ENCODE data around the gene PRRT4.
A peak's percentile ranks its signal among the peaks of the same experiment; 100 is the strongest.

Gene PRRT4

DNA sequence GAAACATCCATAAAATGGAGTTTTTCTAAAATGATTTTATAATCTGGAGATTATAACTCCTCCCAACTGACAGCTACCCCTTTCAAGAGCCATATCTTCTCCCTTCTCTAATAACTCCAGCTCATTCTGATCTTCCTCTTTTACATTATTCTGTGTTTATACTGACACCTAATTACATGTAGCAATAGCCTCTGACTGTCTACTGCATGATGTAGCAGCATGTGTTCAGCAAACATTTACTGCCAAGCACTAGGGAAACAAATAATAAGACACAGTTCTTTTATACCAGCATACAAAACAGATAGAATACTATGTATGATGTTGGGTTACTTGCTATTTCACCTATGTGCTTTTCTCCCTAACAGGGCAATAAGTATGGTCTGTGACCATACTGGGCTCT, 38.5 kb downstream of the PRRT4 start:
- H3K36me3 ChIP-seq: peaks cover 36% of the 10 kb centered on the region
- H3K4me3 ChIP-seq (ENCODE audit: low read depth in 1 of 2, low read length in 1 of 2): no peak overlapping the region
- H3K4me1 ChIP-seq (ENCODE audit: control insufficient read depth in 1 of 2, insufficient read depth in 1 of 2, low read depth in 1 of 2, low read length in 1 of 2): peaks cover 0 to 9% of the 10 kb centered on the region in 2 experiments
- H3K27ac ChIP-seq: no peak overlapping the region
- no peak for TF ChIP-seq CTCF (IDR thresholded peaks at IDR 0.05)
- H3K9me3 ChIP-seq: no peaks in the 10 kb centered on the region
- no peaks in the 10 kb centered on the region for H3K27me3 ChIP-seq

DNA sequence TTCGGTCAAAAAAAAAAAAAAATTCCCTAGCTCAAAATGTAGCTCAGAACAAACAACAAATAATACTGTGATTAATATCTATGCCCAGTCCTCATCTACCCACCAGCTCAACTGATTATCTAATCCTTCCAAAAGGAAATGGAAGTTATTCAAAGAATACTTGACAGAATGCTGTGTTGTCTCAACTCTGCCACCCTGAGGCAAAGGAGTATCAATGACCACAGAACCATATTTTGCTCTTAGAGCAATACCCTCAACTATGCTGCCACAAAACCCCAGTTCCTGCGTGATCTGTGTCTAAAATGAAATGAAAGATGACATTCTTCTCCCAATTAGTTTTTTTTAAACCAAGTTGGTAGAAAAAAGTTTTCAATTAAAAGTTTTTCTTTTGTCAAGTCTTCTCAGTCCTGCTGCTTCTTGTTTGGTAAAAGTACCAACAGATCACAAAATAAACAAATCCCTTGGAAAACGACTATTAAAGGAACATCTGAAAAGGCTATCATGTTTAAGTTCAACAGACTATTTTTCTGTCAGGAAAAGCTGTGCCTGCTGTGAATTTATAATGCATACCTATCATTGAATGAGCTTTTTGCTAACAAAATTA, 39.3 kb downstream of the PRRT4 start:
- peak; percentile 56 for TF ChIP-seq CTCF (IDR thresholded peaks at IDR 0.05)
- Histone ChIP-seq H3K27me3 (no peaks in the 10 kb centered on the region), H3K4me3 (ENCODE audit: low read depth in 1 of 2, low read length in 1 of 2) (no peak overlapping the region), H3K36me3 (peaks cover 44% of the 10 kb centered on the region), H3K27ac (no peak overlapping the region), H3K9me3 (no peaks in the 10 kb centered on the region), H3K4me1 (ENCODE audit: control insufficient read depth in 1 of 2, insufficient read depth in 1 of 2, low read depth in 1 of 2, low read length in 1 of 2) (peaks cover 0 to 9% of the 10 kb centered on the region in 2 experiments)

- H3K4me1 ChIP-seq (ENCODE audit: control insufficient read depth in 1 of 2, insufficient read depth in 1 of 2, low read depth in 1 of 2, low read length in 1 of 2): peaks cover 0 to 9% of the 10 kb centered on the region in 2 experiments
- H3K27me3 ChIP-seq: no peaks in the 10 kb centered on the region
- H3K27ac ChIP-seq: no peak overlapping the region
- H3K4me3 ChIP-seq (ENCODE audit: low read depth in 1 of 2, low read length in 1 of 2): no peak overlapping the region
- H3K36me3 ChIP-seq: peaks cover 53% of the 10 kb centered on the region
- no peak for TF ChIP-seq CTCF (IDR thresholded peaks at IDR 0.05)
- H3K9me3 ChIP-seq: no peaks in the 10 kb centered on the region
Measured at GRCh38 chr7:128321044-128321422, 40.5 kb downstream of the PRRT4 start.

- Histone ChIP-seq H3K27ac (no peak overlapping the region), H3K4me1 (ENCODE audit: control insufficient read depth in 1 of 2, insufficient read depth in 1 of 2, low read depth in 1 of 2, low read length in 1 of 2) (peaks cover 0 to 9% of the 10 kb centered on the region in 2 experiments), H3K4me3 (ENCODE audit: low read depth in 1 of 2, low read length in 1 of 2) (no peak overlapping the region), H3K36me3 (peaks cover 37% of the 10 kb centered on the region), H3K27me3 (no peaks in the 10 kb centered on the region), H3K9me3 (no peaks in the 10 kb centered on the region)
- TF ChIP-seq CTCF (IDR thresholded peaks at IDR 0.05): no peak
Measured at GRCh38 chr7:128318691-128319090, 42.8 kb downstream of the PRRT4 start.

- Histone ChIP-seq H3K36me3 (peaks cover 48% of the 10 kb centered on the region), H3K4me3 (ENCODE audit: low read depth in 1 of 2, low read length in 1 of 2) (no peak overlapping the region), H3K27ac (no peak overlapping the region), H3K27me3 (no peaks in the 10 kb centered on the region), H3K9me3 (no peaks in the 10 kb centered on the region), H3K4me1 (ENCODE audit: control insufficient read depth in 1 of 2, insufficient read depth in 1 of 2, low read depth in 1 of 2, low read length in 1 of 2) (no peaks in the 10 kb centered on the region)
- TF ChIP-seq CTCF (IDR thresholded peaks at IDR 0.05): no peak
Measured at GRCh38 chr7:128311013-128311412, 50.5 kb downstream of the PRRT4 start.

Data from neutrophil (primary cell).